Type B pancreatic cell (in vitro differentiated cells): ENCODE measurements around the gene GPC6. TPM values are rescaled to one million over a fixed set of nuclear protein-coding genes. Genes with fewer than 3 reads are reported as not detected.

ENCODE experiments used
- DNase-seq: peaks from one replicate; pipeline ENCODE4 v3.0.0; 2021; ENCODE audit warnings: mixed read lengths; ENCODE audit not compliant: unreplicated experiment; ENCODE audit errors: extremely low spot score
- H3K27ac Mint-ChIP-seq: 2 replicates; pipeline ENCODE4 v1.8.0; 2021; ENCODE audit warnings: mild to moderate bottlenecking, mixed read lengths
- H3K27me3 Mint-ChIP-seq: 2 replicates; pipeline ENCODE4 v1.8.0; 2021; ENCODE audit warnings: mixed read lengths
- H3K36me3 Mint-ChIP-seq: 2 replicates; pipeline ENCODE4 v1.8.0; 2021; ENCODE audit warnings: mixed read lengths
- H3K4me1 Mint-ChIP-seq: one replicate; pipeline ENCODE4 v1.8.0; 2021; ENCODE audit warnings: mixed read lengths; ENCODE audit not compliant: unreplicated experiment
- H3K4me3 Mint-ChIP-seq: 2 replicates; pipeline ENCODE4 v1.8.0; 2021; ENCODE audit warnings: mild to moderate bottlenecking, mixed read lengths
- H3K9me3 Mint-ChIP-seq: 2 replicates; pipeline ENCODE4 v1.8.0; 2021; ENCODE audit warnings: mixed read lengths
- total RNA-seq: library from RNA; stranded (reverse); gene quantifications from 2 replicates; pipeline ENCODE4 v1.2.1, GENCODE V29; 2021; ENCODE audit warnings: low replicate concordance
- TF ChIP-seq, protein P1 (sequence below): fragments of 200-600 bp; sonication (generic); conservative IDR thresholded peaks from 2 replicates; pipeline ENCODE4 v1.5.0; 2021; ENCODE audit warnings: antibody characterized with exemption, mild to moderate bottlenecking

Gene GPC6
- total RNA-seq, 1 donor from 2014 or later: 30.5 TPM

DNA sequence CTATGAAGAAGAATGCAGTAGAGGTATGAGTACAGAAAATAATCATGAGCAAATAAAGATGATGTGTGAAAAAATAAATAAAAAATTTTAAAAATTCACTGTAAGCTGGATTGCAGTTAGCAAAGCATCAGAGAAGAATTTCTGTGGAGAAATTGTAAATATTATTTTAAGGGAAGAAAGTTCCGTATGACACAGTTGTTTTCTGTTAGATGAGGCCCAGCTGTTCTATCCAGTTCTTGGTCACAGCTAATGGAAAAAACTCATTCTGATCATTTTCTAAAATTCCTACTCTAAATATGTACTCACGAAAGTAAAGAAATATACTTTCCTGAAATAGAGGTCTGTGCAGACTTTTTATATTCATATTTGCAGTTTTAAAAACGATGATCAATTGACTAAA, 674.1 kb downstream of the GPC6 start:
- DNase-seq: no peak
- no peaks in the 10 kb centered on the region for H3K27me3 Mint-ChIP-seq
- H3K4me3 Mint-ChIP-seq: no peak overlapping the region
- no peak overlapping the region for H3K27ac Mint-ChIP-seq
- H3K9me3 Mint-ChIP-seq: peaks cover 4% of the 10 kb centered on the region
- peaks cover 21% of the 10 kb centered on the region for H3K4me1 Mint-ChIP-seq
- H3K36me3 Mint-ChIP-seq: no peaks in the 10 kb centered on the region
- TF ChIP-seq, protein P1, sequence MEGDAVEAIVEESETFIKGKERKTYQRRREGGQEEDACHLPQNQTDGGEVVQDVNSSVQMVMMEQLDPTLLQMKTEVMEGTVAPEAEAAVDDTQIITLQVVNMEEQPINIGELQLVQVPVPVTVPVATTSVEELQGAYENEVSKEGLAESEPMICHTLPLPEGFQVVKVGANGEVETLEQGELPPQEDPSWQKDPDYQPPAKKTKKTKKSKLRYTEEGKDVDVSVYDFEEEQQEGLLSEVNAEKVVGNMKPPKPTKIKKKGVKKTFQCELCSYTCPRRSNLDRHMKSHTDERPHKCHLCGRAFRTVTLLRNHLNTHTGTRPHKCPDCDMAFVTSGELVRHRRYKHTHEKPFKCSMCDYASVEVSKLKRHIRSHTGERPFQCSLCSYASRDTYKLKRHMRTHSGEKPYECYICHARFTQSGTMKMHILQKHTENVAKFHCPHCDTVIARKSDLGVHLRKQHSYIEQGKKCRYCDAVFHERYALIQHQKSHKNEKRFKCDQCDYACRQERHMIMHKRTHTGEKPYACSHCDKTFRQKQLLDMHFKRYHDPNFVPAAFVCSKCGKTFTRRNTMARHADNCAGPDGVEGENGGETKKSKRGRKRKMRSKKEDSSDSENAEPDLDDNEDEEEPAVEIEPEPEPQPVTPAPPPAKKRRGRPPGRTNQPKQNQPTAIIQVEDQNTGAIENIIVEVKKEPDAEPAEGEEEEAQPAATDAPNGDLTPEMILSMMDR: no peak

GRCh38 chr13:93903909-93904308, 677.3 kb downstream of the GPC6 start:
- Mint-ChIP-seq H3K4me3 (no peak overlapping the region), H3K27ac (no peak overlapping the region), H3K4me1 (peaks cover 20% of the 10 kb centered on the region), H3K9me3 (peaks cover 4% of the 10 kb centered on the region), H3K36me3 (no peaks in the 10 kb centered on the region), H3K27me3 (no peaks in the 10 kb centered on the region)
- TF ChIP-seq, protein P1: no peak
- DNase-seq: no peak

DNA sequence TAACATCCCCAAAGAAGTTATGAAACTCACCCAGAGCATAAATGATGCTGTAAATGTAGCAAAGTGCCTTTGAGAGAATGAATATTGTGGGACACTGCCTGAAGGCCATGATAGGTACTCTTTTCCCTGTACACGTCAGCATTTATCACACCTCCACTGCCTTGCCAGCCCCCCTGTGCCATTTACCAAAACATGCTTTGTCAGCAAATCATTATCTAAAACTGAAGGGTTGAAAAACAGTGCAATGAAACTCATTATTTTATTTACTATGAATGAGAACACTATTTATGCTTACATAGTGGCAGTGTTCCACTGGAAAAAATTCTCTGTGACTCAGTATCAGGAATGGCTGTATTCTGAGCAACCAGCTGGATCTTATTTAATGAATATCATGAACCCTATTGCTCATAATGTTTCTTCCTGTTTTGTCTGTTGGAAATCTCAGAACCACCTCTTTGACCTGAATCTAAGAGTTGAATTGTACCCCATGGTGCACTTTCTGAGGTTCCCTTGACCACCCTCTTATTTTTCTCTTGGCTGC, 688.7 kb downstream of the GPC6 start:
- H3K27me3 Mint-ChIP-seq: no peaks in the 10 kb centered on the region
- peaks cover 11% of the 10 kb centered on the region for H3K9me3 Mint-ChIP-seq
- peaks cover 8% of the 10 kb centered on the region for H3K4me1 Mint-ChIP-seq
- no peak for DNase-seq
- peaks cover 5% of the 10 kb centered on the region for H3K36me3 Mint-ChIP-seq
- TF ChIP-seq, protein P1: no peak
- H3K27ac Mint-ChIP-seq: no peak overlapping the region
- H3K4me3 Mint-ChIP-seq: no peak overlapping the region

DNA sequence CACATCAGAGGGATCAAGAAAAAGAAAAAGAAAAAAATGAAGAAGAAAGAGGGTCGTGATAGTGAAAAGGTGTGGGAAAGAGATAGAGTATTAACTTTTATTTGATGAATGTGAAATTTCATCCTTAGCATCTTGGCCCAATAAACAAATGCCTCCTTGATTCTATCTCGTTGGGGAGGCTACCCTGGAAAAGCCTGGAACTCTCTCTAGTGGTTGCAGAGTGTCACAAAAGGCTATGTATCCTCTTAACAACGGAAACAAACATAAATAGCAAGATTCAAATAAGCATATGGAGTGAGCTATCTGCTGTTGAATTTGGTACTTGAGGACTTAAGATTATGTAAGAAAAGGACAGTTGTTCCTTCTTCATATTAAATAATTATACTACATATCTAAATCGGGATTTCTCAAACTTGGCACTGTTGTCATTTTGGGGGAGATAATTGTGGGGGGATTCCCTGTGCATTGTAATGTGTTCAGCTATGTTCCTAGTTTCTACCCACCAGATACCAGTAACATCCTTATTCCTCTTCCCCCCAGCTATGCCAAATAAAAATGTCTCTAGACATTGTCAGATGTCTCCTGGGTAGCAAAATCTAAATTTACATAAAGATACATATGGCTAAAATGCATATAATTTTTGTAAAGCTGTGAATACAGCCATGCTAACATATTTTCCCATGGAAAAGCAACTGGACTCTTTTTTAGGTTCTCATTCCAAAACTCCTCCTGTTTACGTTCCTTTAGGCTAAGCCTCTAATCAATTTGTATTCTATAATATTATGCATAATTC, 695.7 kb downstream of the GPC6 start:
- TF ChIP-seq, protein P1: no peak
- no peak overlapping the region for H3K4me3 Mint-ChIP-seq
- H3K27me3 Mint-ChIP-seq: no peaks in the 10 kb centered on the region
- H3K4me1 Mint-ChIP-seq: peaks cover 5% of the 10 kb centered on the region
- no peaks in the 10 kb centered on the region for H3K36me3 Mint-ChIP-seq
- H3K27ac Mint-ChIP-seq: no peak overlapping the region
- peaks cover 16% of the 10 kb centered on the region for H3K9me3 Mint-ChIP-seq
- no peak for DNase-seq

- H3K9me3 Mint-ChIP-seq: no peaks in the 10 kb centered on the region
- no peak overlapping the region for H3K4me3 Mint-ChIP-seq
- TF ChIP-seq, protein P1: no peak
- H3K4me1 Mint-ChIP-seq: peaks cover 5% of the 10 kb centered on the region
- H3K36me3 Mint-ChIP-seq: no peaks in the 10 kb centered on the region
- no peak for DNase-seq
- no peaks in the 10 kb centered on the region for H3K27me3 Mint-ChIP-seq
- no peak overlapping the region for H3K27ac Mint-ChIP-seq
Observed at GRCh38 chr13:93925990-93926389, 699.4 kb downstream of the GPC6 start.
